Measurements from ENCODE around the gene THUMPD2.

The THUMPD2 gene

GRCh38 chr2:39741871-39742270 lies 37.2 kb downstream of the THUMPD2 start:
- Histone ChIP-seq H3K4me3 (ENCODE audit: low read length) (no peak overlapping the region), H3K9ac (ENCODE audit: low read length) (no peak overlapping the region), H3K4me1 (ENCODE audit: control insufficient read depth, insufficient read depth, low read length) (no peaks in the 10 kb centered on the region), H3K27me3 (ENCODE audit: control insufficient read depth, insufficient read depth, low read length) (no peaks in the 10 kb centered on the region), H3K36me3 (ENCODE audit: control insufficient read depth, insufficient read depth, low read length) (no peaks in the 10 kb centered on the region), H3K9me3 (ENCODE audit: control insufficient read depth, low read length) (no peaks in the 10 kb centered on the region)

DNA sequence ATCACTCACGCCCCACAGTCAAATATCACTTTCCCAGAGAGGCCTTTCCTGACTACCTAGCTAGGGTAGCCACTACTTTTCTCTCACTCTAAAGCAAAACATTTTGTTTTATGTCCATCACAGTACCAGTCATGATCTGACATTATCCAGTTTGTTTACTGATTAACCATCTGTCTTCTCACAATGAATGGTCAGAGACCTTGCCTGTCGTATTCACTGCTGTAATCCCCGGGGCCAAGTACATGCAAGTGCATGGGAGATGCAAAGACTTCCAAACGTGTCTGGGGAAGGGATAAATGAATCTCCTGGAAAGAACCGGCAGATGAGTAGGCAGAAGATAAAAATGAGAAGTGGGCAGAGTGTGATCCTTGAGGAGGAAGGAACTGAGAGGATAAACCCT lies 39.7 kb downstream of the THUMPD2 start:
- Histone ChIP-seq H3K4me3 (ENCODE audit: low read length) (no peak overlapping the region), H3K9me3 (ENCODE audit: control insufficient read depth, low read length) (no peaks in the 10 kb centered on the region), H3K9ac (ENCODE audit: low read length) (no peak overlapping the region), H3K4me1 (ENCODE audit: control insufficient read depth, insufficient read depth, low read length) (no peaks in the 10 kb centered on the region), H3K36me3 (ENCODE audit: control insufficient read depth, insufficient read depth, low read length) (peaks cover 6% of the 10 kb centered on the region), H3K27me3 (ENCODE audit: control insufficient read depth, insufficient read depth, low read length) (no peaks in the 10 kb centered on the region)

- Histone ChIP-seq H3K4me1 (ENCODE audit: control insufficient read depth, insufficient read depth, low read length) (no peaks in the 10 kb centered on the region), H3K36me3 (ENCODE audit: control insufficient read depth, insufficient read depth, low read length) (peaks cover 6% of the 10 kb centered on the region), H3K27me3 (ENCODE audit: control insufficient read depth, insufficient read depth, low read length) (no peaks in the 10 kb centered on the region), H3K9ac (ENCODE audit: low read length) (no peak overlapping the region), H3K9me3 (ENCODE audit: control insufficient read depth, low read length) (no peaks in the 10 kb centered on the region), H3K4me3 (ENCODE audit: low read length) (no peak overlapping the region)
These were observed 40.1 kb downstream of the THUMPD2 start for GRCh38 chr2:39738936-39739335.

DNA sequence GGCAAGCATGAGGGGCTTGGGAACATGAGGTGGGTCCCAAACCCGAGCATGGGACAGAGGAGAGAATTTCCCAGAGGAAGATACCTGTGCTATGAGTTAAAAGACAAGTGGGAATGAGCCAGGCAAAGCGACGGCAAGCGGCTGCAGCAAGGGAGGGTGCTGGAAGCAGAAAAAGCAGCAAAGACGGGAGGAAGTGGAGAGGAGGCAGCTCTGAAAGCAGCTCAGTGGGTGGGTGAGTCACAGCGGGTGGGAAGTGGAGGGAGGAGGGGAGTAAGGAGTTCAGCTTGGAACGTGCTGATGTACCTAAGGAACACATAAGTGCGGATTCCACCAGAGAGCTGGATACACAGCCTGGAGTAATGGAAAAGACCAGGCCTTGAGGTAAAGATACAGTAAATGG lies 41.4 kb downstream of the THUMPD2 start:
- H3K4me3 ChIP-seq (ENCODE audit: low read length) = no peak overlapping the region
- H3K27me3 ChIP-seq (ENCODE audit: control insufficient read depth, insufficient read depth, low read length) = no peaks in the 10 kb centered on the region
- H3K4me1 ChIP-seq (ENCODE audit: control insufficient read depth, insufficient read depth, low read length) = no peaks in the 10 kb centered on the region
- H3K9me3 ChIP-seq (ENCODE audit: control insufficient read depth, low read length) = no peaks in the 10 kb centered on the region
- no peak overlapping the region for H3K9ac ChIP-seq (ENCODE audit: low read length)
- H3K36me3 ChIP-seq (ENCODE audit: control insufficient read depth, insufficient read depth, low read length) = peaks cover 6% of the 10 kb centered on the region

DNA sequence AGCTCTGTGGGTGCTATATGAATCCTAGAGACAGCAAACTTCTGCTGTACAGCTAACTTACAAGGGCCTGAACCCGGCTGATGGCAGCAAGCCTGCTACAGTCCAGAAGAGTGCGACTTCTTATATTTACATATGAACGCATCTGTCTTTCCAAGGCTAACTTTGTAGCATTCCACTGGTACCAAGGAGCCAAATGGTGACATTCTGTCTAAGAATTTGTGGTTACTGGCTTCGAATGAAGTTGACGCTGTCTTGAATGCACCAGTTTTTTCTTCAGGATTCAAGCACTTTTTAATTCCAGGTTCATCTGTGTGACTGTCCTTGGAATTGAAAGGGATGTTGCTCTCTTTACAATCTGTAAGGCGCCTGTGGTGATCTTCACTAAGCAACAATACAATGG lies 42.4 kb downstream of the THUMPD2 start:
- H3K36me3 ChIP-seq (ENCODE audit: control insufficient read depth, insufficient read depth, low read length) = peaks cover 6% of the 10 kb centered on the region
- no peaks in the 10 kb centered on the region for H3K9me3 ChIP-seq (ENCODE audit: control insufficient read depth, low read length)
- no peaks in the 10 kb centered on the region for H3K4me1 ChIP-seq (ENCODE audit: control insufficient read depth, insufficient read depth, low read length)

GRCh38 chr2:39735648-39736047 lies 43.4 kb downstream of the THUMPD2 start:
- H3K9ac ChIP-seq (ENCODE audit: low read length) = no peak overlapping the region
- no peaks in the 10 kb centered on the region for H3K4me1 ChIP-seq (ENCODE audit: control insufficient read depth, insufficient read depth, low read length)
- no peaks in the 10 kb centered on the region for H3K27me3 ChIP-seq (ENCODE audit: control insufficient read depth, insufficient read depth, low read length)
- peaks cover 6% of the 10 kb centered on the region for H3K36me3 ChIP-seq (ENCODE audit: control insufficient read depth, insufficient read depth, low read length)
- H3K4me3 ChIP-seq (ENCODE audit: low read length) = no peak overlapping the region
- H3K9me3 ChIP-seq (ENCODE audit: control insufficient read depth, low read length) = no peaks in the 10 kb centered on the region

More for the DNA sequence above, 42.4 kb downstream of the THUMPD2 start:
- no peak overlapping the region for H3K9ac ChIP-seq (ENCODE audit: low read length)
- H3K4me3 ChIP-seq (ENCODE audit: low read length) = no peak overlapping the region
- no peaks in the 10 kb centered on the region for H3K27me3 ChIP-seq (ENCODE audit: control insufficient read depth, insufficient read depth, low read length)

DNA sequence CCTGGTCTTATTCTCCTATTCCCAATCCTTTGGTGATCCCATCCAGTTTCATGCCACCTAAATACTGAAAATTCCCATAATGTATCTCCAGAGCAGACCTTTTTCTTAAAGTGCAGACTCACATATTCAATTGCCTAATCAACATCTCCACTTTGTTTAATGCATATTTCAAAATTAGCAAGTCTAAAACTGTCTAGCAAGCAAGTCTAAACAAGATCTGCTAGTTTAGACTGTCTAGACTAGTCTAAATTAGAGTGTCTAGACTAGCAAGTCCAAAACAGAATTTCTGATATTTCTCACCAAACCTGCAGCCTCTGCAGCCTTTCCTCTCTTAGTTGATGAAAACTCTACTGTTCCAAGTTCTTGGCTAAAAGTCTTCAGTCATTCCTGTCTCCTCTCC lies 44.6 kb downstream of the THUMPD2 start:
- Histone ChIP-seq H3K9ac (ENCODE audit: low read length) (no peak overlapping the region), H3K9me3 (ENCODE audit: control insufficient read depth, low read length) (no peaks in the 10 kb centered on the region), H3K4me3 (ENCODE audit: low read length) (no peak overlapping the region), H3K27me3 (ENCODE audit: control insufficient read depth, insufficient read depth, low read length) (no peaks in the 10 kb centered on the region), H3K36me3 (ENCODE audit: control insufficient read depth, insufficient read depth, low read length) (peaks cover 6% of the 10 kb centered on the region), H3K4me1 (ENCODE audit: control insufficient read depth, insufficient read depth, low read length) (no peaks in the 10 kb centered on the region)

DNA sequence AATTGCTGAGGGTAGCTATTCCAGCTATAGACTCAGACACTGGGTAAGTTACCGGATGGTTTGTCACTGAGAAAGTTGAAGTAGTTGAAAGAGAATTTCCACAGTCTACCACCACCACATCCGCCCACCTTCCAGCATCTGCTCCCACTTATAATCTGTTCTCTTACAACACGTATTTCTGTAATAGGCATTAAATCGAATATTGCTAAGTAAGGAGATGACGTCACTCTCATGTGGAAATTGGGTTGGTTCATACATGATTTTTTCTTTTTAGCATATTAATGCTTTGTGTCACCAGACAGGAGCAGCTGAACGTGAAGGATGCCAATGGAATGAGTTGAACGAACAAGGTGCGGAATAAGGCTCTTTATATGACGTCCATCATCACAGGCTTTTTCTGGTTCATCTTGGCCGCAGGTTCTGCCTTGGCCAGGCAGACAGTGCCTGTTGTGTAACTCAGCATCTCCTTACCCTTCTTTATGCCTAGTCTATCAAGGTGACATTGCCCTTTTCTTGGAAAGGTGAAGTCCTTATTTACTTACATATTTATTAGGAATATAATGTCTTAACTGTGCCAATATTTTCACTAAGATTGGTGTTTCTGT lies 45.9 kb downstream of the THUMPD2 start:
- no peak overlapping the region for H3K9ac ChIP-seq (ENCODE audit: low read length)
- H3K27me3 ChIP-seq (ENCODE audit: control insufficient read depth, insufficient read depth, low read length) = no peaks in the 10 kb centered on the region
- H3K4me3 ChIP-seq (ENCODE audit: low read length) = no peak overlapping the region
- H3K9me3 ChIP-seq (ENCODE audit: control insufficient read depth, low read length) = no peaks in the 10 kb centered on the region
- no peaks in the 10 kb centered on the region for H3K4me1 ChIP-seq (ENCODE audit: control insufficient read depth, insufficient read depth, low read length)
- peaks cover 6% of the 10 kb centered on the region for H3K36me3 ChIP-seq (ENCODE audit: control insufficient read depth, insufficient read depth, low read length)

GRCh38 chr2:39732482-39732881 lies 46.6 kb downstream of the THUMPD2 start:
- no peaks in the 10 kb centered on the region for H3K27me3 ChIP-seq (ENCODE audit: control insufficient read depth, insufficient read depth, low read length)
- H3K4me3 ChIP-seq (ENCODE audit: low read length) = no peak overlapping the region
- no peak overlapping the region for H3K9ac ChIP-seq (ENCODE audit: low read length)
- peaks cover 6% of the 10 kb centered on the region for H3K36me3 ChIP-seq (ENCODE audit: control insufficient read depth, insufficient read depth, low read length)
- H3K4me1 ChIP-seq (ENCODE audit: control insufficient read depth, insufficient read depth, low read length) = no peaks in the 10 kb centered on the region
- H3K9me3 ChIP-seq (ENCODE audit: control insufficient read depth, low read length) = no peaks in the 10 kb centered on the region

DNA sequence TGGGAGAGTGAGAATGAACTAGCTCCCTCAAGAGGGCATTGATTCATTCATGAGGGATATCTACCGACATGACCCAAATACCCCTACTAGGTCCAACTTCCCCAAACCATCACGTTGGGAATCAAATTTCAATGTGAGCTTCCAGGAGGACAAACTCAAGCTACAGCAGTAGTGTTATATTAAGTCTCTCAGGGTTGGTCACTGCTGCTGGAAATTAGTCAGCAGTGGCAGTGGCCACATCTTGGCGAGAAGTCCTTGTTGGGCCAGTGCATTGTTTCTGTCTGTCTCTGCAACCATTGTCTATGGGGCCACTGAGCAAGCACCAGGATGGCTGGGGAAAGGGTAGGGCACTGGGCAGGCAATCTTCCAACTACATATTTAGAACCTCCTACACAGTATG lies 47.5 kb downstream of the THUMPD2 start:
- Histone ChIP-seq H3K4me3 (ENCODE audit: low read length) (no peak overlapping the region), H3K4me1 (ENCODE audit: control insufficient read depth, insufficient read depth, low read length) (no peaks in the 10 kb centered on the region), H3K36me3 (ENCODE audit: control insufficient read depth, insufficient read depth, low read length) (peaks cover 6% of the 10 kb centered on the region), H3K27me3 (ENCODE audit: control insufficient read depth, insufficient read depth, low read length) (no peaks in the 10 kb centered on the region), H3K9ac (ENCODE audit: low read length) (no peak overlapping the region), H3K9me3 (ENCODE audit: control insufficient read depth, low read length) (no peaks in the 10 kb centered on the region)

GRCh38 chr2:39730685-39731302 lies 48.3 kb downstream of the THUMPD2 start:
- Histone ChIP-seq H3K36me3 (ENCODE audit: control insufficient read depth, insufficient read depth, low read length) (peaks cover 5% of the 10 kb centered on the region), H3K27me3 (ENCODE audit: control insufficient read depth, insufficient read depth, low read length) (no peaks in the 10 kb centered on the region), H3K4me3 (ENCODE audit: low read length) (no peak overlapping the region), H3K9ac (ENCODE audit: low read length) (no peak overlapping the region), H3K9me3 (ENCODE audit: control insufficient read depth, low read length) (no peaks in the 10 kb centered on the region), H3K4me1 (ENCODE audit: control insufficient read depth, insufficient read depth, low read length) (no peaks in the 10 kb centered on the region)

GRCh38 chr2:39730276-39730675 lies 48.8 kb downstream of the THUMPD2 start:
- Histone ChIP-seq H3K27me3 (ENCODE audit: control insufficient read depth, insufficient read depth, low read length) (no peaks in the 10 kb centered on the region), H3K4me3 (ENCODE audit: low read length) (no peak overlapping the region), H3K9me3 (ENCODE audit: control insufficient read depth, low read length) (no peaks in the 10 kb centered on the region), H3K9ac (ENCODE audit: low read length) (no peak overlapping the region), H3K4me1 (ENCODE audit: control insufficient read depth, insufficient read depth, low read length) (no peaks in the 10 kb centered on the region), H3K36me3 (ENCODE audit: control insufficient read depth, insufficient read depth, low read length) (peaks cover under 1% of the 10 kb centered on the region)

DNA sequence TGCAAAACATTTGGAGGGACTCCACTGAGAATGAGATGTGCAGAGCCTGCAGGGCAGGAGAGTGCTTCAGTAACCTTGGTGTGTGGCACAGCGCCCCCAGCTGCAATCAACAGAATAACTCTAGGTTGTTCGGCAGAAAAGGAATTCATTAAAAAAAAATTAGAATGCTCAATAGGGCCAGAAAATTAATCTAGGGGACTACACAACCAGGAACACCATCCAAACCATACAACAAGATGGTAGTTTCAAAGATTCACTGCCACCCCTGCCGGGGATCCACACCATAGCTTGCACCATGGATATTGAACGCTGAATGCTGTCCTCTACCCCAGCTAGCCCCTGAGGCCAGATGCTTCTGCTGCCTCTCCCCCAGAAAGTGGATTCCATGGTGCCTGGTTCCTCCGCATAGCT lies 50.1 kb downstream of the THUMPD2 start:
- H3K9ac ChIP-seq (ENCODE audit: low read length) = no peak overlapping the region
- no peaks in the 10 kb centered on the region for H3K9me3 ChIP-seq (ENCODE audit: control insufficient read depth, low read length)
- no peak overlapping the region for H3K4me3 ChIP-seq (ENCODE audit: low read length)
- H3K36me3 ChIP-seq (ENCODE audit: control insufficient read depth, insufficient read depth, low read length) = no peaks in the 10 kb centered on the region
- H3K27me3 ChIP-seq (ENCODE audit: control insufficient read depth, insufficient read depth, low read length) = no peaks in the 10 kb centered on the region
- no peaks in the 10 kb centered on the region for H3K4me1 ChIP-seq (ENCODE audit: control insufficient read depth, insufficient read depth, low read length)
